ENCODE data around the gene BRD9. TPM values are rescaled to one million over a fixed set of nuclear protein-coding genes. Genes with fewer than 3 reads are reported as not detected.

Gene BRD9
- total and polyA plus RNA-seq, 2 experiments from 2014 or later = 24.5 to 36.9 TPM

DNA sequence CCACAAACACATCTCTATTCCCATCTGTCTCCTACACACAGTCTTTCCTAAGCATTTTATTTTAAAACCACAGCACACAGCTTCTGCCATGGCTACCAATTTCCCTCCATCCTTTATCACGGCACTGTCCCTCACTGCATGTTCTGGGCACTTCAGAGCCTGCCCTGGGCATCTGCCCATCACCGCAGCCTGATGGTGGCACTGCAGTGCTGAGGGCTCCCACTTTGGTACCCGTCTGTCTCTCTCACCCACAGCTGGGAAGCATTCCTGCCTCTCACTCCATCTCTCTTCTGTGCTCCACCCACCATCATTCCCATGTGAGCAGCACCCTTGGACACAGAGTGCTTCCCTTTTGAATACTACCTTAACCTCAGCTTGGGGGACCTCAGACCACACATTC is 73.5 kb downstream of the BRD9 start:
- TF ChIP-seq, protein P1, sequence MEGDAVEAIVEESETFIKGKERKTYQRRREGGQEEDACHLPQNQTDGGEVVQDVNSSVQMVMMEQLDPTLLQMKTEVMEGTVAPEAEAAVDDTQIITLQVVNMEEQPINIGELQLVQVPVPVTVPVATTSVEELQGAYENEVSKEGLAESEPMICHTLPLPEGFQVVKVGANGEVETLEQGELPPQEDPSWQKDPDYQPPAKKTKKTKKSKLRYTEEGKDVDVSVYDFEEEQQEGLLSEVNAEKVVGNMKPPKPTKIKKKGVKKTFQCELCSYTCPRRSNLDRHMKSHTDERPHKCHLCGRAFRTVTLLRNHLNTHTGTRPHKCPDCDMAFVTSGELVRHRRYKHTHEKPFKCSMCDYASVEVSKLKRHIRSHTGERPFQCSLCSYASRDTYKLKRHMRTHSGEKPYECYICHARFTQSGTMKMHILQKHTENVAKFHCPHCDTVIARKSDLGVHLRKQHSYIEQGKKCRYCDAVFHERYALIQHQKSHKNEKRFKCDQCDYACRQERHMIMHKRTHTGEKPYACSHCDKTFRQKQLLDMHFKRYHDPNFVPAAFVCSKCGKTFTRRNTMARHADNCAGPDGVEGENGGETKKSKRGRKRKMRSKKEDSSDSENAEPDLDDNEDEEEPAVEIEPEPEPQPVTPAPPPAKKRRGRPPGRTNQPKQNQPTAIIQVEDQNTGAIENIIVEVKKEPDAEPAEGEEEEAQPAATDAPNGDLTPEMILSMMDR (IDR thresholded peaks at IDR 0.05; ENCODE audit: low read depth, low read length) = no peak
- no peaks in the 10 kb centered on the region for H3K4me1 ChIP-seq (ENCODE audit: low read depth)
- H3K9me3 ChIP-seq (ENCODE audit: low read depth) = no peaks in the 10 kb centered on the region
- no peak overlapping the region for H3K4me3 ChIP-seq
- DNase-seq (ENCODE audit: low read depth in 1 of 2, low spot score in 1 of 2) = no peak
- H3K27me3 ChIP-seq = no peaks in the 10 kb centered on the region
- no peaks in the 10 kb centered on the region for H3K36me3 ChIP-seq
- H3K27ac ChIP-seq = no peak overlapping the region

DNA sequence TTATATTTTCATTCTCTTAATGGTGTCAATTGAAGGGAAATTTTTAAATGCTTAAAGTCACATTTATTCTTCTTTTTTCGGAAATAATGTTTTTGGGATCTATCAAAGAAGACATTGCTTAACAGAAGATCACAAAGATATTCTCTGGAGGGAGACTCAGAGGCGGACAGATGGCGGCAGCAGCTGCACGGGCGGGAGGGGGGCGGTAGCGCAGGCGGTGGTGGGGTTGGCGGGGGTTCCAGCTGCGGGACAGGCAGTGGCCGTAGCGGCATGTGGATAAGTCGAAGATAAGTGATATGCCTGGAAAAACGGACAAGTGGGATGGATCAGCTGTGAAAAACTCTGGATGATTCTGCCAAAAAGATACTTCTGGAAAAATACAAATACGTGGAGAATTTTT is 76.4 kb downstream of the BRD9 start:
- H3K36me3 ChIP-seq = no peaks in the 10 kb centered on the region
- no peaks in the 10 kb centered on the region for H3K4me1 ChIP-seq (ENCODE audit: low read depth)
- H3K27me3 ChIP-seq = no peaks in the 10 kb centered on the region
- H3K27ac ChIP-seq = no peak overlapping the region
- H3K9me3 ChIP-seq (ENCODE audit: low read depth) = no peaks in the 10 kb centered on the region
- no peak overlapping the region for H3K4me3 ChIP-seq
- DNase-seq (ENCODE audit: low read depth in 1 of 2, low spot score in 1 of 2) = no peak
- TF ChIP-seq, protein P1 (IDR thresholded peaks at IDR 0.05; ENCODE audit: low read depth, low read length) = no peak

DNA sequence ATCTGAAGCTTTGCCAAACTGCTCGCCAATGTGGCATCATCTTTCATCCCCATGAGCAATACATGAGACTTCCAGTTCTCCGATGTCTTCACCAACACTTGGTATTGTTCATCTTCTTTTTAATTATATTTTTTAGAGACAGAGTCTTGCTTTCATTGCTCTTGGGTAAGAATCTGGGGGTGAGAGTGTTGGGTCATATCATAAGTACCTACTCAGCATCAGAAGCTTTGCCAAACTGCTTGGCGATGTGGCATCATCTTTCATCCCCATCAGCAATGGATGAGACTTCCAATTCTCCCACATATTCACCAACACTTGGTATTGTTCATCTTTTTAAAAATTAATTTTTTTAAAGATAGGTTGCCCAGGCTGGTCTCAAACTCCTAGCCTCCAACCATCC is 77.2 kb downstream of the BRD9 start:
- H3K36me3 ChIP-seq = no peaks in the 10 kb centered on the region
- no peak for DNase-seq (ENCODE audit: low read depth in 1 of 2, low spot score in 1 of 2)
- TF ChIP-seq, protein P1 (IDR thresholded peaks at IDR 0.05; ENCODE audit: low read depth, low read length) = no peak
- no peaks in the 10 kb centered on the region for H3K9me3 ChIP-seq (ENCODE audit: low read depth)
- H3K4me3 ChIP-seq = no peak overlapping the region
- no peak overlapping the region for H3K27ac ChIP-seq
- H3K27me3 ChIP-seq = no peaks in the 10 kb centered on the region
- no peaks in the 10 kb centered on the region for H3K4me1 ChIP-seq (ENCODE audit: low read depth)

Other genes with a start within 250 kb of the BRD9 start
- 7.3 and 7.7 TPM in 2 replicates for gene TPPP, start 199.4 kb downstream of the BRD9 start, total RNA-seq
- 2.6 and 3.7 TPM in 2 replicates for gene TPPP, start 199.4 kb downstream of the BRD9 start, polyA plus RNA-seq
- 2.9 and 4.2 TPM in 2 replicates for gene ZDHHC11B, start 108.1 kb downstream of the BRD9 start, total RNA-seq
- 4.1 and 4.4 TPM in 2 replicates for gene ZDHHC11B, start 108.1 kb downstream of the BRD9 start, polyA plus RNA-seq
- gene ZDHHC11, start 41.8 kb downstream of the BRD9 start, total RNA-seq = 12.4 and 12.7 TPM in 2 replicates
- gene ZDHHC11, start 41.8 kb downstream of the BRD9 start, polyA plus RNA-seq = 5.0 and 12.4 TPM in 2 replicates
- 9.8 and 10.4 TPM in 2 replicates for gene TRIP13, start 83 bp upstream of the BRD9 start, total RNA-seq
- 12.4 and 19.2 TPM in 2 replicates for gene TRIP13, start 83 bp upstream of the BRD9 start, polyA plus RNA-seq
- gene NKD2, start 116.0 kb upstream of the BRD9 start, total RNA-seq = 3.4 and 4.4 TPM in 2 replicates
- gene NKD2, start 116.0 kb upstream of the BRD9 start, polyA plus RNA-seq = 3.9 and 7.4 TPM in 2 replicates
- gene SLC12A7, start 219.3 kb upstream of the BRD9 start, total RNA-seq = 25.5 and 29.9 TPM in 2 replicates
- gene SLC12A7, start 219.3 kb upstream of the BRD9 start, polyA plus RNA-seq = 14.1 and 21.9 TPM in 2 replicates

All from cardiac muscle cell (in vitro differentiated cells and primary cell).